ENCODE measurements around the gene ARID1A. TPM values are rescaled to one million over a fixed set of nuclear protein-coding genes. Genes with fewer than 3 reads are reported as not detected.

ARID1A gene
- total and polyA plus RNA-seq, 9 of the 15 experiments (the other 6 are each of a cell fraction or from before 2014, with no cell fraction given): 8.3 to 88.3 (median 22.5) TPM

DNA sequence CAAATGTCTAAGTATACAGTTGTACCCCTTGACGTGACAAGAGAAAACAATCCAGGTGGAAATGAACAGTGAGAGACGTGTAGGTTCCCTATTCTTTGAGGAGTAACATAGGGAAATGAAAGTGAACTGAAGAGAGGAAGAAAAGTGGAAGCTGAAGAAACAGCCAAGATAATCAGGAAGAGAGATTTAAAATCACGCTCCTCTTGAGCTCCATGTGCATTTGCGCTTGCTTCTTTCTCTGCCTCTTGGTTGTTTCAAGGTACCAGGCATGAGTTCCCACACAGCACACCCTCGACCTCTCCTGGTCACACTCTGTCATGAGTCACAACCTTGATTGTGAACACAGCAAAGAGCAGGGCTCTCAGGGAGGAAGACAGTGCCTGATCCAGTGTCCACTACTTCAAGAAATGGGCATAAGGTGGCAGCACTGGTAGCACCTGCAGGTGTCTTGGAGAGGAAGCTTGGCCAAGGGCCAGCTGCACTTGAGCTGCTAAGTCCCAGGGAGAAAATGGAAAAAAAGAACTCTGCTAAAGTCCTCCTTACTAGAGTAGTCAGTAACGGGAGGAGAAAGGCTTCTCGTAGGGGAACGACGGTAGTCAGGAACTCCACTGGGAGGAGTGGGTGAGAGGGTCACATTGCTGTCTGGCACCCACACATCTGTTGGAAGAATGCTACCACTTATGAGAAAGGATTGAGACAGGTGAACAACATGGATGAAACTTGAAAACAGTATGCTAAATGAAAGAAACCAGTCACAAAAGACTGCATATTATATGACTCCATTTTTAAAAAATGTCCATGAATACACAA is 18.3 kb upstream of the ARID1A start (continued):
- TF ChIP-seq, protein P1, sequence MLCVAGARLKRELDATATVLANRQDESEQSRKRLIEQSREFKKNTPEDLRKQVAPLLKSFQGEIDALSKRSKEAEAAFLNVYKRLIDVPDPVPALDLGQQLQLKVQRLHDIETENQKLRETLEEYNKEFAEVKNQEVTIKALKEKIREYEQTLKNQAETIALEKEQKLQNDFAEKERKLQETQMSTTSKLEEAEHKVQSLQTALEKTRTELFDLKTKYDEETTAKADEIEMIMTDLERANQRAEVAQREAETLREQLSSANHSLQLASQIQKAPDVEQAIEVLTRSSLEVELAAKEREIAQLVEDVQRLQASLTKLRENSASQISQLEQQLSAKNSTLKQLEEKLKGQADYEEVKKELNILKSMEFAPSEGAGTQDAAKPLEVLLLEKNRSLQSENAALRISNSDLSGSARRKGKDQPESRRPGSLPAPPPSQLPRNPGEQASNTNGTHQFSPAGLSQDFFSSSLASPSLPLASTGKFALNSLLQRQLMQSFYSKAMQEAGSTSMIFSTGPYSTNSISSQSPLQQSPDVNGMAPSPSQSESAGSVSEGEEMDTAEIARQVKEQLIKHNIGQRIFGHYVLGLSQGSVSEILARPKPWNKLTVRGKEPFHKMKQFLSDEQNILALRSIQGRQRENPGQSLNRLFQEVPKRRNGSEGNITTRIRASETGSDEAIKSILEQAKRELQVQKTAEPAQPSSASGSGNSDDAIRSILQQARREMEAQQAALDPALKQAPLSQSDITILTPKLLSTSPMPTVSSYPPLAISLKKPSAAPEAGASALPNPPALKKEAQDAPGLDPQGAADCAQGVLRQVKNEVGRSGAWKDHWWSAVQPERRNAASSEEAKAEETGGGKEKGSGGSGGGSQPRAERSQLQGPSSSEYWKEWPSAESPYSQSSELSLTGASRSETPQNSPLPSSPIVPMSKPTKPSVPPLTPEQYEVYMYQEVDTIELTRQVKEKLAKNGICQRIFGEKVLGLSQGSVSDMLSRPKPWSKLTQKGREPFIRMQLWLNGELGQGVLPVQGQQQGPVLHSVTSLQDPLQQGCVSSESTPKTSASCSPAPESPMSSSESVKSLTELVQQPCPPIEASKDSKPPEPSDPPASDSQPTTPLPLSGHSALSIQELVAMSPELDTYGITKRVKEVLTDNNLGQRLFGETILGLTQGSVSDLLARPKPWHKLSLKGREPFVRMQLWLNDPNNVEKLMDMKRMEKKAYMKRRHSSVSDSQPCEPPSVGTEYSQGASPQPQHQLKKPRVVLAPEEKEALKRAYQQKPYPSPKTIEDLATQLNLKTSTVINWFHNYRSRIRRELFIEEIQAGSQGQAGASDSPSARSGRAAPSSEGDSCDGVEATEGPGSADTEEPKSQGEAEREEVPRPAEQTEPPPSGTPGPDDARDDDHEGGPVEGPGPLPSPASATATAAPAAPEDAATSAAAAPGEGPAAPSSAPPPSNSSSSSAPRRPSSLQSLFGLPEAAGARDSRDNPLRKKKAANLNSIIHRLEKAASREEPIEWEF (CRISPR knock-in tag; IDR thresholded peaks at IDR 0.05): no peak
- no peak for TF ChIP-seq PHF21A (IDR thresholded peaks at IDR 0.05; ENCODE audit: borderline replicate concordance, low read depth)
- no peak for TF ChIP-seq ZNF41 (CRISPR knock-in tag; conservative IDR thresholded peaks at IDR 0.05)
- TF ChIP-seq SIX5 (IDR thresholded peaks at IDR 0.05; ENCODE audit: borderline replicate concordance in 1 of 2, insufficient read depth in 1 of 2, low read depth in 1 of 2, low read length in 2 of 2): no peak
- 0 out of 4 replicates have a peak, but pooled peaks of 1 of the 2 experiments have one; percentile 27 for TF ChIP-seq KDM1A (IDR thresholded peaks at IDR 0.05)
- no peak for TF ChIP-seq ZNF212 (CRISPR knock-in tag; IDR thresholded peaks at IDR 0.05)
- TF ChIP-seq, protein P2, sequence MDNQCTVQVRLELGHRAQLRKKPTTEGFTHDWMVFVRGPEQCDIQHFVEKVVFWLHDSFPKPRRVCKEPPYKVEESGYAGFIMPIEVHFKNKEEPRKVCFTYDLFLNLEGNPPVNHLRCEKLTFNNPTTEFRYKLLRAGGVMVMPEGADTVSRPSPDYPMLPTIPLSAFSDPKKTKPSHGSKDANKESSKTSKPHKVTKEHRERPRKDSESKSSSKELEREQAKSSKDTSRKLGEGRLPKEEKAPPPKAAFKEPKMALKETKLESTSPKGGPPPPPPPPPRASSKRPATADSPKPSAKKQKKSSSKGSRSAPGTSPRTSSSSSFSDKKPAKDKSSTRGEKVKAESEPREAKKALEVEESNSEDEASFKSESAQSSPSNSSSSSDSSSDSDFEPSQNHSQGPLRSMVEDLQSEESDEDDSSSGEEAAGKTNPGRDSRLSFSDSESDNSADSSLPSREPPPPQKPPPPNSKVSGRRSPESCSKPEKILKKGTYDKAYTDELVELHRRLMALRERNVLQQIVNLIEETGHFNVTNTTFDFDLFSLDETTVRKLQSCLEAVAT (IDR thresholded peaks at IDR 0.05): 0 out of 4 replicates have a peak, but pooled peaks of 1 of the 2 experiments have one; percentile 39
- TF ChIP-seq GATAD2A (IDR thresholded peaks at IDR 0.05): peak; percentile 88; the same call in 1 of the 2 replicates
- no peak for TF ChIP-seq KLF6 (CRISPR knock-in tag; IDR thresholded peaks at IDR 0.05; ENCODE audit: borderline replicate concordance)
- no peak for TF ChIP-seq ETS2 (tag; IDR thresholded peaks at IDR 0.05; ENCODE audit: borderline replicate concordance, poor library complexity, severe bottlenecking)
- no peak for TF ChIP-seq ZNF316 (IDR thresholded peaks at IDR 0.05)
- peak; percentile 54; the same call in 1 of the 2 replicates for TF ChIP-seq SMC3 (conservative IDR thresholded peaks at IDR 0.05; ENCODE audit: insufficient read depth, low read depth, low read length)
- TF ChIP-seq MECOM (CRISPR knock-in tag; IDR thresholded peaks at IDR 0.05): 0 out of 2 replicates have a peak, but pooled peaks have one; percentile 19
- TF ChIP-seq NCOA2 (IDR thresholded peaks at IDR 0.05; ENCODE audit: partially characterized antibody in 2 of 2): no peak
- no peak for TF ChIP-seq WHSC1 (IDR thresholded peaks at IDR 0.05; ENCODE audit: low read length)
- no peak for TF ChIP-seq RBM14 (IDR thresholded peaks at IDR 0.05; ENCODE audit: borderline replicate concordance, insufficient read depth, low read depth, low read length)

Measured in K562 (cell line).